Cardiac muscle cell (in vitro differentiated cells and primary cell): ENCODE measurements around the gene DDC. TPM values are rescaled to one million over a fixed set of nuclear protein-coding genes. Genes with fewer than 3 reads are reported as not detected.

ENCODE experiments used
- DNase-seq, 2 donors: peaks; one replicate each; pipeline versions ENCODE4 v3.0.0 to v3.0.0-alpha.2; 2010 to 2017; ENCODE audit warnings: low read depth in 1 of 2, low spot score in 1 of 2
- H3K27ac ChIP-seq: fragments of 200-600 bp; sonication (generic); 2 replicates; pipeline ENCODE4 v1.5.1; 2016
- H3K27me3 ChIP-seq: fragments of 200-600 bp; sonication (generic); 2 replicates; pipeline ENCODE4 v1.6.0; 2016; ENCODE audit warnings: control low read depth
- H3K36me3 ChIP-seq: fragments of 200-600 bp; sonication (generic); 2 replicates; pipeline ENCODE4 v1.5.1; 2016; ENCODE audit warnings: control low read depth
- H3K4me1 ChIP-seq: fragments of 200-600 bp; sonication (generic); 2 replicates; pipeline ENCODE4 v1.8.1; 2017; ENCODE audit warnings: low read depth, mild to moderate bottlenecking, mixed run types
- H3K4me3 ChIP-seq: fragments of 200-600 bp; sonication (generic); 2 replicates; pipeline ENCODE4 v1.5.1; 2016; ENCODE audit warnings: mild to moderate bottlenecking
- H3K9me3 ChIP-seq: fragments of 200-600 bp; sonication (generic); 2 replicates; pipeline ENCODE4 v1.5.1; 2017; ENCODE audit warnings: low read depth, mild to moderate bottlenecking, control low read depth
- CTCF ChIP-seq: IDR thresholded peaks from 2 replicates; pipeline ENCODE4 v1.5.1; 2012; ENCODE audit warnings: low read depth, mild to moderate bottlenecking, low read length
- polyA plus RNA-seq: library from polyadenylated mRNA; unstranded; fragments of >200 nt; fragmentation: Nextera tagmentation; extraction: Ambion mirVana; gene quantifications from 2 replicates; pipeline ENCODE4 v1.2.1, GENCODE V29; 2016
- total RNA-seq: library from RNA; depleted of rRNA; stranded (reverse); fragments of >200 nt; gene quantifications from 2 replicates; pipeline ENCODE4 v1.2.3, GENCODE V29; 2016

Gene DDC
- total RNA-seq, result not detected in 2 replicates
- not detected in 2 replicates for polyA plus RNA-seq

DNA sequence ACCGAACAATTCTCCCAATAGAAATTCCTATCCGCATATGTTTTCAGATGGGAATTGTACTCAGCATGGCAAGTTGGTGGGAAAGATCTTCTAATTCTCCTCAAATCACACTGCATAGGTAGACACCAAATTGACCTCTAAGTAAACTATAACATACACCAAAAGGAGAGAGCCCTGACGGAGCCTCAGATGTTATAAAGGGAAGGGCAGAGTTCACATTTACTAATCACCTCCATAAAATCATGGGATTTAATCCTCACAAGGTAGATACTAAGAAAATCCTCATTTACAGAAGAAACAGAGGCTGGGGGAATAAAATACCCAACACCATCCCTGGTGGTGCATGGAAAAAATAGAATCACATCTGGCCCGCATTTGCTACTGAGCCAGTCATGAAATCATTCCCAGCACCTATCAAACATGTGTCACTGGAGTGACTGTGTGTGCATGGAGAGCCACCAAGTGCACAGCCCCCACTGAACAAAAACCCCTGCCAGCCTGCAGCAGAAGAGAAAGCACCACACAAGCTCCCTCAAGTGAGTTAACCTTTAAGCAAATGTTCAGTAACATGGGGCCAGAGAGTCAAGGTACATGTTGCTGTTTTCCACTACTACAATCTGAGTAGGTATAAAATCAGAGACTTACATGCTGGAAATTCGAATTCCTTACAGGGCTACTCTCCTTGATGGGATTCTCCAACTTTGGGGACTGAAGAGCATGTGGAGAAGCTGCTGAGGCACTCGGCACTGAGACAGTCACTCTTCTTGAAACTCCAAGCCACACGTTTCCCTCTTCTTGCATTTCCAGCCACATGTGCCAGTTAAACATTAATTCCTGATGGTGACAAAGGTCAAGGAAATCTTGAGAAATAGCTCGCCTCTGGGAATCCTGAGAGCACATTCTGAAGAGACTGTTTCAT lies at the start of gene DDC:
TSS of gene DDC (minus strand) at position 766 of the 919 bp plus-strand sequence. CDS start 21,320 bp downstream, outside the sequence.
- Histone ChIP-seq H3K4me1 (no peaks in the 10 kb centered on the region), H3K27ac (no peak within 1 kb of the TSS), H3K36me3 (no peaks in the 10 kb centered on the region), H3K27me3 (no peaks in the 10 kb centered on the region), H3K4me3 (no peak within 1 kb of the TSS), H3K9me3 (no peaks in the 10 kb centered on the region)
- no peak for DNase-seq
- TF ChIP-seq CTCF, result no peak

DNA sequence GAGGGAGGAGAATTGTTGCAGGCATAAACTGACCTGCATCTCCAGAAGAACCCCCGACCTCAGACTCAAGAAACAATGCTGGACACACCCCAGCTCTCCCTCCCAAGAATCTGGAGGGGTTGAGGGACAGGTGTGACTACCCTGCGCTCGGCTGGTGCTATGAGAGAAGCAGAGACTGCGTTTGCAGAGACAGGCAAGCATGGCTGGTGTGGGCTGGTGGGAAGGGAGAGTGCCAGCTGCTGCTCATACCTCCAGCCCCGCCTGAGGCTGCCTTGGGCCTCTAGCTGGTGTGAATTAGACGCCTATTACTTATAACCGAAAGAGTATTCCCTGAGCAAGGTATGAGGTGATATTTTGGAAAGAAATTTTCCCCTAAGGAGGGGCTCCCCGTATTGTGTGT lies 48.3 kb upstream of the DDC start:
- Histone ChIP-seq H3K4me1 (peaks cover 8% of the 10 kb centered on the region), H3K36me3 (no peaks in the 10 kb centered on the region), H3K4me3 (no peak overlapping the region), H3K27ac (no peak overlapping the region), H3K9me3 (no peaks in the 10 kb centered on the region), H3K27me3 (no peaks in the 10 kb centered on the region)
- no peak for TF ChIP-seq CTCF
- no peak for DNase-seq

DNA sequence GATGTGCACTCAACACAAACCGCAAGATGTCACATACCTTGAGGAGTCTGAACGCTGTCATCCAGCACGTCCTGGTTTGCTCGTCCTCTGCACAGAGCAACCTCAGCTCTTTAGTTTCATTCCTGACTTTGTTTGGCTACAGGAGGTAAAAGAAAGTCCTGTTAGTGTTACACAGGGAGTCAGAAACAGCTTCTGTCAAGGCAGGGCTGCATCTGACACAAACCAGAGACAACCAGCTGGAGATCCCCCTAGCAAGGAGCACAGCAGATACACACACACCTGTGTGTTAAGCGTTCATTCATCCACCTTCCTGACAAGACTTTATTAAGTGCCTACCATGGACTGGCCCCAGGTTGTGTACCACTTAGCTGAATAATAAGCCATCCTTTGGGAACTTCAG lies 47.5 kb upstream of the DDC start:
- Histone ChIP-seq H3K4me3 (no peak overlapping the region), H3K27me3 (no peaks in the 10 kb centered on the region), H3K36me3 (no peaks in the 10 kb centered on the region), H3K27ac (no peak overlapping the region), H3K9me3 (no peaks in the 10 kb centered on the region), H3K4me1 (peaks cover 6% of the 10 kb centered on the region)
- no peak for TF ChIP-seq CTCF
- DNase-seq, result no peak

GRCh38 chr7:50610521-50611277 lies 45.5 kb upstream of the DDC start:
- H3K27ac ChIP-seq, result no peak overlapping the region
- DNase-seq, result peak in 1 of 2 donors; percentile 70
- no peaks in the 10 kb centered on the region for H3K4me1 ChIP-seq
- no peak overlapping the region for H3K4me3 ChIP-seq
- no peaks in the 10 kb centered on the region for H3K27me3 ChIP-seq
- H3K9me3 ChIP-seq, result no peaks in the 10 kb centered on the region
- TF ChIP-seq CTCF, result no peak
- H3K36me3 ChIP-seq, result no peaks in the 10 kb centered on the region

DNA sequence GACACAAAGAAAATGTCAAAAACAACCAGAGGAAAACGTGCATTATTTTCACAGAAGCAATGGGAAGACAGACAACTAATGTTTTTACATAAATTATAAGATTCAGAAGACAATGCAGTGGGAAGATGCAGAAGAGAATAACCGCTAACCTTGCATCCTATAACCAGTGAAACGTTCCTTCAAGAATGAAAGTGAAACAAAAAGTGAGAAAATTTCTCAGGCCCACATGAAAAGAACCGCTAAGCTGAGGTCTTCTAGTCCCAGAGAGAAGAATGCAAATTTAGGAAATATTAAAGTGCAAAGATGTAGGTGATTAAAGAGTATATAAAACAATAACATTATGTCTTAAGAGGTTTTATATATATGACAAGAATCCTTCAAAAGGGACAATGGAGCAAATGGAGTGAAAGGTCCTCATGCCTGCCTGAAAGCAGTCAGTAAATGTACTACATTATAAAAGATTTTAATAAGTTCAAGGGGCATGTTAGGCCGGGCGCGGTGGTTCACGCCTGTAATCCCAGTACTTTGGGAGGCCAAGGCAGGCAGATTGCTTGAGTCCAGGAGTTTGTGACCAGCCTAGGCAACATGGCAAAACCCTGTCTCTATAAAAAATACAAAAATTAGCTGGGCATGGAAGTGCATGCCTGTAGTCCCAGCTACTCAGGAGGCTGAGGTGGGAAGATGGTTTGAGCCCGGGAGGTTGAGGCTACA lies 43.1 kb upstream of the DDC start:
- Histone ChIP-seq H3K4me1 (no peaks in the 10 kb centered on the region), H3K27me3 (no peaks in the 10 kb centered on the region), H3K27ac (no peak overlapping the region), H3K4me3 (no peak overlapping the region), H3K9me3 (no peaks in the 10 kb centered on the region), H3K36me3 (no peaks in the 10 kb centered on the region)
- DNase-seq, result no peak
- no peak for TF ChIP-seq CTCF
